ENCODE measurements around the gene CENPF. TPM values are rescaled to one million over a fixed set of nuclear protein-coding genes. Genes with fewer than 3 reads are reported as not detected.

Gene CENPF
- total and polyA plus RNA-seq, 2 experiments from 2014 or later: 25.9 to 29.1 TPM

GRCh38 chr1:214648801-214649200 lies 45.8 kb downstream of the CENPF start:
- Histone ChIP-seq H3K79me2 (ENCODE audit: insufficient read depth) (no peaks in the 10 kb centered on the region), H2AFZ (no peak overlapping the region), H3K9me3 (ENCODE audit: low read depth) (no peaks in the 10 kb centered on the region), H3K27me3 (replicated peaks; ENCODE audit: insufficient read depth) (no peaks in the 10 kb centered on the region), H3K4me3 (no peak overlapping the region), H4K20me1 (ENCODE audit: insufficient read depth) (no peaks in the 10 kb centered on the region), H3F3A (ENCODE audit: insufficient read depth) (no peaks in the 10 kb centered on the region), H3K36me3 (ENCODE audit: low read depth) (peaks cover 5% of the 10 kb centered on the region; the same call in 1 of the 2 replicates), H3K27ac (no peak overlapping the region), H3K4me1 (ENCODE audit: insufficient read depth) (no peaks in the 10 kb centered on the region), H3K9me2 (ENCODE audit: insufficient read depth) (no peaks in the 10 kb centered on the region), H3K4me2 (ENCODE audit: unreplicated experiment) (no peak overlapping the region), H3K9ac (no peak overlapping the region)
- no peak for DNase-seq
- 94 to 98% methylated on average over 3 of the region's 3 CpGs for WGBS, 2 experiments (ENCODE audit: low coverage in 1 of 2, low lambda C conversion rate in 2 of 2, missing lambda C conversion rate in 2 of 2)
- in situ Hi-C loops (cut with MboI): no loop called here
- TF ChIP-seq EZH2 (IDR thresholded peaks at IDR 0.05; ENCODE audit: insufficient read depth, poor library complexity, severe bottlenecking) (no peak), EZH2phosphoT487 (IDR thresholded peaks at IDR 0.05; ENCODE audit: insufficient read depth, low read depth) (no peak)

GRCh38 chr1:214649607-214650006 lies 46.6 kb downstream of the CENPF start:
- Histone ChIP-seq H3K27ac (no peak overlapping the region), H4K20me1 (ENCODE audit: insufficient read depth) (no peaks in the 10 kb centered on the region), H3K9ac (no peak overlapping the region), H2AFZ (no peak overlapping the region), H3K27me3 (replicated peaks; ENCODE audit: insufficient read depth) (no peaks in the 10 kb centered on the region), H3K4me2 (ENCODE audit: unreplicated experiment) (no peak overlapping the region), H3F3A (ENCODE audit: insufficient read depth) (no peaks in the 10 kb centered on the region), H3K9me2 (ENCODE audit: insufficient read depth) (no peaks in the 10 kb centered on the region), H3K4me3 (no peak overlapping the region), H3K4me1 (ENCODE audit: insufficient read depth) (no peaks in the 10 kb centered on the region), H3K79me2 (ENCODE audit: insufficient read depth) (no peaks in the 10 kb centered on the region), H3K9me3 (ENCODE audit: low read depth) (no peaks in the 10 kb centered on the region), H3K36me3 (ENCODE audit: low read depth) (peaks cover 5% of the 10 kb centered on the region; the same call in 1 of the 2 replicates)
- TF ChIP-seq EZH2phosphoT487 (IDR thresholded peaks at IDR 0.05; ENCODE audit: insufficient read depth, low read depth): no peak
- DNase-seq: no peak
- WGBS, 2 experiments (ENCODE audit: low coverage in 1 of 2, low lambda C conversion rate in 2 of 2, missing lambda C conversion rate in 2 of 2): 100% methylated on average over 2 of the region's 2 CpGs
- in situ Hi-C loops (cut with MboI): no loop called here

- no peak overlapping the region for H3K4me2 ChIP-seq (ENCODE audit: unreplicated experiment)
- H4K20me1 ChIP-seq (ENCODE audit: insufficient read depth): no peaks in the 10 kb centered on the region
- in situ Hi-C loops (cut with MboI): no loop called here
- peaks cover 5% of the 10 kb centered on the region; the same call in 1 of the 2 replicates for H3K36me3 ChIP-seq (ENCODE audit: low read depth)
- H3K27me3 ChIP-seq (replicated peaks; ENCODE audit: insufficient read depth): no peaks in the 10 kb centered on the region
- no peaks in the 10 kb centered on the region for H3K9me3 ChIP-seq (ENCODE audit: low read depth)
- 94 to 98% methylated on average over 4 of the region's 4 CpGs for whole genome bisulfite sequencing, 2 experiments (ENCODE audit: low coverage in 1 of 2, low lambda C conversion rate in 2 of 2, missing lambda C conversion rate in 2 of 2)
- H3F3A ChIP-seq (ENCODE audit: insufficient read depth): no peaks in the 10 kb centered on the region
- H3K4me1 ChIP-seq (ENCODE audit: insufficient read depth): no peaks in the 10 kb centered on the region
- no peak overlapping the region for H3K27ac ChIP-seq
- no peak overlapping the region for H2AFZ ChIP-seq
- no peaks in the 10 kb centered on the region for H3K9me2 ChIP-seq (ENCODE audit: insufficient read depth)
- no peak overlapping the region for H3K9ac ChIP-seq
- DNase-seq: no peak
- H3K79me2 ChIP-seq (ENCODE audit: insufficient read depth): no peaks in the 10 kb centered on the region
- H3K4me3 ChIP-seq: no peak overlapping the region
- no peak for TF ChIP-seq EZH2phosphoT487 (IDR thresholded peaks at IDR 0.05; ENCODE audit: insufficient read depth, low read depth)
- no peak for TF ChIP-seq EZH2 (IDR thresholded peaks at IDR 0.05; ENCODE audit: insufficient read depth, poor library complexity, severe bottlenecking)
Observed at GRCh38 chr1:214650664-214651063, 47.7 kb downstream of the CENPF start.

- H3K9ac ChIP-seq: no peak overlapping the region
- in situ Hi-C loops (cut with MboI): loop anchor here (5.0 kb wide), 1 partner anchor 865 kb away; no protein-coding TSS in a partner anchor
Observed at GRCh38 chr1:214657299-214657698, 54.3 kb downstream of the CENPF start.

More at GRCh38 chr1:214657299-214657698, 54.3 kb downstream of the CENPF start:
- Histone ChIP-seq H3K27ac (no peak overlapping the region), H3F3A (ENCODE audit: insufficient read depth) (peaks cover 21% of the 10 kb centered on the region; the same call in 1 of the 2 replicates), H3K4me2 (ENCODE audit: unreplicated experiment) (no peak overlapping the region), H3K27me3 (replicated peaks; ENCODE audit: insufficient read depth) (no peaks in the 10 kb centered on the region), H3K4me3 (no peak overlapping the region), H3K9me2 (ENCODE audit: insufficient read depth) (no peaks in the 10 kb centered on the region), H3K79me2 (ENCODE audit: insufficient read depth) (no peaks in the 10 kb centered on the region), H3K9me3 (ENCODE audit: low read depth) (no peaks in the 10 kb centered on the region), H3K4me1 (ENCODE audit: insufficient read depth) (peaks cover 18% of the 10 kb centered on the region), H2AFZ (no peak overlapping the region), H4K20me1 (ENCODE audit: insufficient read depth) (no peaks in the 10 kb centered on the region), H3K36me3 (ENCODE audit: low read depth) (no peaks in the 10 kb centered on the region; the same call in 1 of the 2 replicates)
- no peak for TF ChIP-seq EZH2 (IDR thresholded peaks at IDR 0.05; ENCODE audit: insufficient read depth, poor library complexity, severe bottlenecking)
- no peak for TF ChIP-seq EZH2phosphoT487 (IDR thresholded peaks at IDR 0.05; ENCODE audit: insufficient read depth, low read depth)
- 79 to 83% methylated on average over 2 of the region's 2 CpGs for WGBS, 2 experiments (ENCODE audit: low coverage in 1 of 2, low lambda C conversion rate in 2 of 2, missing lambda C conversion rate in 2 of 2)
- DNase-seq: no peak

Measured in GM23248 (cell line).